Mesodermal cell (in vitro differentiated cells): ENCODE measurements around the gene SPOCK1.

Experiments used
- H3K27ac ChIP-seq: 2 replicates; pipeline ENCODE4 v1.7.0; 2013; ENCODE audit warnings: mild to moderate bottlenecking, low read depth, low read length, moderate library complexity; ENCODE audit not compliant: severe bottlenecking
- H3K36me3 ChIP-seq: 2 replicates; pipeline ENCODE4 v1.7.1; 2013; ENCODE audit warnings: mild to moderate bottlenecking, low read length, moderate library complexity; ENCODE audit not compliant: control insufficient read depth, insufficient read depth
- H3K4me1 ChIP-seq: one replicate; pipeline ENCODE4 v1.7.1; 2013; ENCODE audit warnings: mild to moderate bottlenecking, low read length; ENCODE audit not compliant: insufficient read depth, control insufficient read depth, poor library complexity, severe bottlenecking
- H3K4me3 ChIP-seq: 2 replicates; pipeline ENCODE4 v1.7.0; 2013; ENCODE audit warnings: low read length, control low read depth, mild to moderate bottlenecking; ENCODE audit not compliant: insufficient read depth, poor library complexity, severe bottlenecking; ENCODE audit errors: extremely low read depth
- H3K9me3 ChIP-seq: 2 replicates; pipeline ENCODE4 v1.7.1; 2013; ENCODE audit warnings: mild to moderate bottlenecking, low read length, moderate library complexity; ENCODE audit not compliant: control insufficient read depth
- WGBS, 2 experiments: methylation state at CpG; one replicate each; pipeline ENCODE4 v1.1.5; 2013; ENCODE audit warnings: missing lambda C conversion rate in 2 of 2; ENCODE audit not compliant: insufficient coverage in 2 of 2; 5-methylcytosine and 5-hydroxymethylcytosine counted together

Gene SPOCK1

DNA sequence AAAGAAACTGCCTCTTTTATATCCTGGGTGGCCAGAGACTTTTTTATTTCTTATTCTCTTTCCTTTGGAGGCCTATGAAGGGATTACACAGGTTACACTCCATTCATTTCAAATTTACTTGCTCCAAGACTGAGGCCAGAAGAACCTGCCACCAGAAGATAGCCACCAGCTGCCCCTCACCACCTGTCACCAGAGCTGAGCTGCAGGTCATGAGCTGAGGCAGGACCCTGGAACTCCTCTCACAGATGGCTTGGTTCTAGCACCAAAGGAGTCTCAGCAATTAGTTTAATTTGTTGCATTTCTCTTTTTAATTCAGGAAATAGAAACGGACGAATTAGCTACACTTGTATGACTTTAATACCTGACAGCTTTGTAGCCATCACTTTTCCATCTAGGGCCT lies 313.9 kb downstream of the SPOCK1 start:
- H3K27ac ChIP-seq = no peak overlapping the region
- no peaks in the 10 kb centered on the region for H3K9me3 ChIP-seq
- peaks cover 3% of the 10 kb centered on the region for H3K4me1 ChIP-seq
- H3K36me3 ChIP-seq = no peaks in the 10 kb centered on the region
- no peak overlapping the region for H3K4me3 ChIP-seq
- 100% methylated on average over 1 of the region's 2 CpGs; no CpG with 5 or more reads in 1 of the 2 experiments for WGBS, 2 experiments

DNA sequence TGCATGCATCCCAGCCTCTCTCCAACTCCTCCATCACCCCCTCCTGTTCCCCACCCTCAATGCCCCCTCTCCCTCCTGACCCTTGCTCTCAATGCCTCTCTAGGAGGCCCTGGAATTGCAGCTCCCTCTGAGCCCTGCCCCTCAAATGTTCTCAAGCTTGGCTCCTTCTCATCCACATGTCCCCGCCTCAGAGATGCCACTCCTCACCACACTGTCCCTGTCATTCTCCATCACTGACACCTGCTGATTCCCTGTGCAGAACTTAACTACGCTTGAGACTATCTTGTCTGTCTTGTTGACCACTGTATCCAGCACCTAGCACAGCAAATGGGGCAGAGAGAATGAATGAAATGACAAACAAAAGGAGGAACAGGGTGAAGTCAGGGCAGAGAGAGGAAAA lies 314.4 kb downstream of the SPOCK1 start:
- H3K36me3 ChIP-seq = no peaks in the 10 kb centered on the region
- peaks cover 3% of the 10 kb centered on the region for H3K4me1 ChIP-seq
- no peaks in the 10 kb centered on the region for H3K9me3 ChIP-seq
- no peak overlapping the region for H3K27ac ChIP-seq
- WGBS, 2 experiments = 100% methylated on average over 1 of the region's 2 CpGs
- no peak overlapping the region for H3K4me3 ChIP-seq

DNA sequence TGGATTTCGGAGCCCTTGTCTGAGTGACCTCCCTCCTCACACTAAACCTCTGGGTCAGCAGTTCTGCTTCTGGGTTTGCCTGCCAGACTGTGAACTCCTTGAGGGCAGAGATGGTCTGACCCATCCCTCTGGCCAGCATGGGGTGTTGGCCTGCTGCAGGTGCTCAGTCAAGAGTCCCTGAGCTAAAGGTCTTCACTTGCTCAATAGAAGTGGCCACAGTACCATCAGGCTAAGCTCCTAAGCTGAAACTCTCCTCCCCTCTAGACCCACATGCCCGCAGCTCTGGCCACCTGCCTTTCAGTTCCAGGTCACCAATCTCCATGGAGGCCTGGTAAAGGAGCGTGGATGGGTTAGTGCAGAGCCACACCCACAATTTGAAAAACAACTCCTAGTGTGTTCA lies 316.6 kb downstream of the SPOCK1 start:
- Histone ChIP-seq H3K36me3 (no peaks in the 10 kb centered on the region), H3K4me3 (no peak overlapping the region), H3K4me1 (peaks cover 3% of the 10 kb centered on the region), H3K9me3 (no peaks in the 10 kb centered on the region), H3K27ac (no peak overlapping the region)
- WGBS, 2 experiments = 89 to 100% methylated on average over 1 to 3 of the region's 3 CpGs

DNA sequence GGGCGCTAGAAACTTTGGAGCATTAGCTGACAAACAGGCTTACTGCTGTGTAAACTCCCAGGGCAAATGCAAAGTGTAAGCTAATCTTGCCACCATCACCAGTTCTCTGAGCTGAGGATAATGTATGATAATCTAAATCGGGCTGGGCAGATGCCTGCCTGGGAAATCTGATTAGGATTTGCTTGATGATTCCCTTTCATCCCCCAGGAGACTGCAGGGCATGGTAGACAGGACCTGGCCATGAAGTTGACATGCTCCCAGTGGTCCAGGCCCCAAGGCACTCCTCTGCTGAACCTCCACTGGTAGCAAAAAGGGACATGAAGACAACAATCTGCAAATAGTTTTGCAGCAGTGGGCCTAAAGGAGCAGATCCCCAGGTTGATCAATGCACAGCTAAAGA lies 317.5 kb downstream of the SPOCK1 start:
- peaks cover 3% of the 10 kb centered on the region for H3K4me1 ChIP-seq
- H3K9me3 ChIP-seq = no peaks in the 10 kb centered on the region
- H3K27ac ChIP-seq = no peak overlapping the region
- no peaks in the 10 kb centered on the region for H3K36me3 ChIP-seq
- H3K4me3 ChIP-seq = no peak overlapping the region
- WGBS, 2 experiments = 71% methylated on average over 1 of the region's 2 CpGs; no CpG with 5 or more reads in 1 of the 2 experiments

DNA sequence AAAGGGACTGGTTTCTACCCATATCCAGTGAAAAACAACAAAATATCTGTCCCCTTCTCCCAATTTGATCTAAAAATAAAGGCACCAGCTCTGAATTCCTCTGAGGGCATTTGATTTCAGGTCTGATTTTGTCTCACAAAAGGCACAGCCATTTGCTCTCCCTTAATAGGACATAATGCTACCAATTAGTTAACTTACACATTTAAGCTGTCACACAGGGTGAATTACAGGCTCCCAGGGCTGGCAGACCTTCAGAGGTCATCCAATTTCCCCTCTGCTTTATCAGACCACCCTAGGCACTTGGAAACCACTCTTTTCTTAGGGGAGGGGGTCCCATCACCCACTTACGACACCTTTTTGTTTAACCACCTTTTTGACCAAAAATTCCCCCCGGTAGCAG lies 319.9 kb downstream of the SPOCK1 start:
- Histone ChIP-seq H3K4me3 (no peak overlapping the region), H3K9me3 (no peaks in the 10 kb centered on the region), H3K36me3 (no peaks in the 10 kb centered on the region), H3K27ac (no peak overlapping the region), H3K4me1 (peaks cover 3% of the 10 kb centered on the region)
- whole genome bisulfite sequencing, 2 experiments = 83 to 100% methylated on average over 1 to 2 of the region's 2 CpGs

DNA sequence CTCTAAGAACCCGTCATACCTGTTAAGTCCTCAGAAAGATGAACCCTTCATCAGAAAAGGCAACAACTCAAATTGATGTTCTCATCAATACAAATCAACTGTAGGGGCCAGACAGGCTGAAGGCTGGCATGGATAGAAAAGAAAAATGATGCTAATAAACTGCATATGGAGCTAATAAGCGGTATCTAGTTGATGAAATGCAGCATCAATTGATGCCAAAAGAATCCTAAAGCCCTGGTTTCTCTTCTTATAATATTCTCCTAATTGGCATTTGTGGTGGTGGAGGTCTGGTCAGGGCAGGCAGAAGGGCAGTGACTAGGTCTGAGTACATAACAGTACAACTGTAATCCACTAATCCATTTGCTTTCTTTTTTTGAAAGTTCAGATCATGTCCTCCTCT lies 322.5 kb downstream of the SPOCK1 start:
- Histone ChIP-seq H3K4me3 (no peak overlapping the region), H3K27ac (no peak overlapping the region), H3K9me3 (no peaks in the 10 kb centered on the region), H3K36me3 (no peaks in the 10 kb centered on the region), H3K4me1 (no peaks in the 10 kb centered on the region)
- WGBS, 2 experiments = 90 to 100% methylated on average over 1 to 2 of the region's 2 CpGs

DNA sequence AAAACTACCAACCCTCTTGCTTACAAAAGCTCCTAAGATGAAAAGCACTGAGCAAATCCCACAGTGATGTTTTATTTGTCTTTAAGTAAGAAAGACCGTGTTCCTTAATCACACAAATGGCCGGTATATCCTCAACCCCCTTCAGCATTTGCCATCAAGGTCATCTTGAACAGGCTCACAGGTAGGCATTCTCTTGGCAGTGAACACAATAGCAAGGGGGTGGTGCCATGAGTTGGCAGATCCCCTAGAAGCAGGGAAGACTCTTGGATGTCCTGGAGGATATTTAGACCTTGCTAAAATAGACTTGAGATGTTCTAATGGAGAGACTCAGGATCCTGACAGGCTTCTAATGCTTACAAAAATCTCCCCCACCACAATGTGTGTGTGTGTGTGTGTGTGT lies 323.0 kb downstream of the SPOCK1 start:
- Histone ChIP-seq H3K36me3 (no peaks in the 10 kb centered on the region), H3K27ac (no peak overlapping the region), H3K4me3 (no peak overlapping the region), H3K4me1 (no peaks in the 10 kb centered on the region), H3K9me3 (no peaks in the 10 kb centered on the region)
- no CpG with 5 or more reads among the region's 2 CpGs for WGBS, 2 experiments

DNA sequence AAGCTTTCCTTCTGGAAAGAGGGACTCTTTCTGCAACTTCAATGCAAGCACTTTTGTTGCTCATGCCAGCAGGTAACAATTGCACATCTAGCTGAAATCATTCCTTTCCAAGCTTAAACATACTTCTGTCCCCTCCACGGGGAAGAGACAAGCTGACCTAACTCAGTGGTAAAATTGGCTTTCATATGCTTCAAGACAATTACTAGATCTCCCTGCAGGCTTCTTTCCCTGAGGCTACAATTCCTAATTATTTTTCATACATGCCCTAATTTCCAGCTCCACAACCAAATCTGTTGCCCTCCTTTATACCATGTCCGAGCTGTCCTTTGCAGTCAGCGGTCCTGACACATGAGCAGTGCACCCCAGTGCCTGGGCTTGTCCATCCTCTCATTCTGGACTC lies 324.9 kb downstream of the SPOCK1 start:
- Histone ChIP-seq H3K9me3 (no peaks in the 10 kb centered on the region), H3K4me3 (no peak overlapping the region), H3K4me1 (no peaks in the 10 kb centered on the region), H3K27ac (no peak overlapping the region), H3K36me3 (no peaks in the 10 kb centered on the region)
- 74 to 95% methylated on average over 2 to 3 of the region's 3 CpGs for WGBS, 2 experiments

DNA sequence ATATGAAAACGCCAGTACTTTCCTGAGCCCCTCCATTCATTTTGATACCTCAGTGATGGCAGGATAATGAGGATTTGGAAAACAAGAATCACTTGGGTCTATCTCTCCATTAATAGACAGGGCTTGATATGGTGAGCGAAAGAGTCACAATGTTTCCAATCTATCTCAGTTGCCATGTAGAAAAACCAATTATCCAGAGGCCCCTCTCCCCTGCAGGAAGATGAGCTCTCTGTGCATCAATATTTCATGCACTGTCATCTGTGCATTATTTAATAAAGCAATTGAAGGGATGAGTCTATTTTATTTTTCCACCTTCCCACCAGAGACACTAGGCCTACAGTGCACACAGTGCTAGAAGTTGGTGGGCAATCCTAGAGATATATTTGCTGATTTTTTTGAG lies 326.9 kb downstream of the SPOCK1 start:
- 81 to 100% methylated on average over 2 of the region's 2 CpGs for WGBS, 2 experiments

DNA sequence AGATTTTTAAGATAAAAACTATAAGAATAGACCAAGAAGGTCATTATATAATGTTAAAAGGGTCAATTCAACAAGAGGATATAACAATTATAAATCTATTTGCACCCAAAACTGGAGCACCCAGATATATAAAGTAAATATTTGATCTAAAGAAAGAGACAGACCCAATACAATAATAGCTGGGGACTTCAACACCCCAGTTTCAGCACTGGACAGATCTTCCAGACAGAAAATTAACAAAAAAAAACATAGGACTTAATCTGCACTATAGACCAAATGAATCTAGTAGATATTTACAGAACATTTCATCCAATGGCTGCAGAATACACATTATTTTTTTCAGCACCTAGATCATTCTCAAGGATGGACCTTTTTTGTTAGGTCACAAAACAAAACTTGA lies 331.9 kb downstream of the SPOCK1 start:
- Histone ChIP-seq H3K4me3 (no peak overlapping the region), H3K36me3 (no peaks in the 10 kb centered on the region), H3K27ac (no peak overlapping the region), H3K4me1 (no peaks in the 10 kb centered on the region), H3K9me3 (no peaks in the 10 kb centered on the region)

More for the DNA sequence above, 326.9 kb downstream of the SPOCK1 start:
- Histone ChIP-seq H3K4me1 (no peaks in the 10 kb centered on the region), H3K4me3 (no peak overlapping the region), H3K27ac (no peak overlapping the region), H3K36me3 (no peaks in the 10 kb centered on the region), H3K9me3 (no peaks in the 10 kb centered on the region)

DNA sequence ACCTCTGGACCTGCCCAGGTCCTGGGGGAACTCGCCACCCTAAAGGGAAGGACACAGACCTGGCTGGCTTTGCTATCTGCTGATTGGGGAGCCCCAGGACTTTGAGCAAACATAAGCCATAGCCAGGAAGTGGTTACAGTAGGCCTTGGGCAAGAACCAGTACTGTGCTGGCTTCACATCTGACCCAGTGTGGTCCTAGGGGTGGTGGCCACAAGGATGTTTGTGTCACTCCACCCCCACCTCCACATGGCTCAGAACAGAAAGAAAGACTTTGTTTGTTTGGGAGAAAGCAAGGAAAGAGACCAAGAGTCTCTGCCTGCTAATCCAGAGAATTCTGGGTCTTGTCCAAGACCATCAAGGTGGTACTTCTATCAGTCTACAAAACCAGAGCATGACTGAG lies 334.2 kb downstream of the SPOCK1 start:
- Histone ChIP-seq H3K27ac (no peak overlapping the region), H3K4me1 (no peaks in the 10 kb centered on the region), H3K9me3 (no peaks in the 10 kb centered on the region), H3K4me3 (no peak overlapping the region), H3K36me3 (no peaks in the 10 kb centered on the region)
- 83 to 88% methylated on average over 1 of the region's 1 CpG for WGBS, 2 experiments

DNA sequence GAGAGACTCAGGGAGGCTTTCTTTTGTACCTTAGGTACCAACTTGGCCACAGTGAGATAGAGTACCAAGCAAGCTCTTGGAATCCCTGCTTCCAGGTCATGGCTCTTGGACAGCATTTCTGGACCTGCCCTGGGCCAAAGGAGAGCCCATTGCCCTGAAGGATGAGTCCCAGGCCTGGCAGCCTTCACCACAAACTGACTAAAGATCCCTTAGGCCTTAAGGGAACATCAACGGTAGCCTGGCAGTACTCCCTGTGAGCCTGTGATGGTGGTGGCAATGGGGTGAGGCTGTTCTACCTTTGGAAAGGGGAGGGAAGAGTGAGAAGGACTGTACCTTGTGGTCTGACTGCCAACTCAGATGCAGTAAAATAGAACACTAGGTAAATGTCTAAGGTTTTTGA lies 334.6 kb downstream of the SPOCK1 start:
- Histone ChIP-seq H3K4me1 (no peaks in the 10 kb centered on the region), H3K9me3 (no peaks in the 10 kb centered on the region), H3K27ac (no peak overlapping the region), H3K36me3 (no peaks in the 10 kb centered on the region), H3K4me3 (no peak overlapping the region)
- WGBS, 2 experiments = 100% methylated on average over 1 of the region's 1 CpG
